GM12872 (cell line): Measurements from ENCODE around the gene SMAD1.

ENCODE experiments used
- TF ChIP-seq, protein P1 (sequence below): IDR thresholded peaks from 3 replicates; pipeline ENCODE4 v1.5.1; 2011; ENCODE audit warnings: low read depth, mild to moderate bottlenecking, low read length, moderate library complexity; ENCODE audit not compliant: insufficient read depth

SMAD1 gene

DNA sequence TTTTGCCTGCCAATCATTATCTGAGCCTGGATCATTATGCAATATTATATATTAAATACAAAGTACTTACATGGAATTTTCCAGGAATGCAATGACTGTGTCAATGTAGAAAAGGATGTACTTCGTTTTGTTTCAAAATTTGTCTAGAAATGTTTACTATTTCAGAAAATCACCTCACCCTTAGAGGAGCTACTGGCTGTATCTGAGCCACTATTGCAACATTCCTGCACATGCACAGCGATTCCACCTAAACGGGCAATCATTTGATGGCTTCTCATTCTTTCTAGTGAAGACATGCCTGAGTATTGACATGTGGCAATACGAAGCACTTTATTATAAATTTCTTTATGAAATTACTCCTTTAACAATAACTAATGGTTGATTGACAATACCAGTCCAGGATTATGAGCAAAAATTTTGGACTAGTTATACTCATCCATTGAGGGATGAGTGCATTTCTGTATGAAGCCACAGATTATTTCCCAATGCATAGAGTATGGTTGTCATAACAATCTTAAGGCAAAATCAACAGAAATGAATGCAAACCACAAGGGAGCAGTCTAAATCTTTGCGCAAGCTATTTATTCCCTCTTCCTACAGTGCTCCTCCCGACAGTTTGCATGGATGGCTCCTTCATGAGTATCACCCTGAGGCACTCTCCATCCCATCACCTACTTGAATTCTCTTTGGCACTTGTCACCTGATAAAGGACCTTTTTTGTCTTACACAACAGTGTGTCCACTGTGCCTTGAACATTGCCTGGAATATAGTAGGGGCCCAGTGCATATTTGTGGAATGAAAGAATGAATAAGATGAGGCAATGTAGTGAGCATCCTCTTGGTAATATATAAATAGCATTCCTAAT lies 101.8 kb downstream of the SMAD1 start:
- TF ChIP-seq, protein P1, sequence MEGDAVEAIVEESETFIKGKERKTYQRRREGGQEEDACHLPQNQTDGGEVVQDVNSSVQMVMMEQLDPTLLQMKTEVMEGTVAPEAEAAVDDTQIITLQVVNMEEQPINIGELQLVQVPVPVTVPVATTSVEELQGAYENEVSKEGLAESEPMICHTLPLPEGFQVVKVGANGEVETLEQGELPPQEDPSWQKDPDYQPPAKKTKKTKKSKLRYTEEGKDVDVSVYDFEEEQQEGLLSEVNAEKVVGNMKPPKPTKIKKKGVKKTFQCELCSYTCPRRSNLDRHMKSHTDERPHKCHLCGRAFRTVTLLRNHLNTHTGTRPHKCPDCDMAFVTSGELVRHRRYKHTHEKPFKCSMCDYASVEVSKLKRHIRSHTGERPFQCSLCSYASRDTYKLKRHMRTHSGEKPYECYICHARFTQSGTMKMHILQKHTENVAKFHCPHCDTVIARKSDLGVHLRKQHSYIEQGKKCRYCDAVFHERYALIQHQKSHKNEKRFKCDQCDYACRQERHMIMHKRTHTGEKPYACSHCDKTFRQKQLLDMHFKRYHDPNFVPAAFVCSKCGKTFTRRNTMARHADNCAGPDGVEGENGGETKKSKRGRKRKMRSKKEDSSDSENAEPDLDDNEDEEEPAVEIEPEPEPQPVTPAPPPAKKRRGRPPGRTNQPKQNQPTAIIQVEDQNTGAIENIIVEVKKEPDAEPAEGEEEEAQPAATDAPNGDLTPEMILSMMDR, result no peak

DNA sequence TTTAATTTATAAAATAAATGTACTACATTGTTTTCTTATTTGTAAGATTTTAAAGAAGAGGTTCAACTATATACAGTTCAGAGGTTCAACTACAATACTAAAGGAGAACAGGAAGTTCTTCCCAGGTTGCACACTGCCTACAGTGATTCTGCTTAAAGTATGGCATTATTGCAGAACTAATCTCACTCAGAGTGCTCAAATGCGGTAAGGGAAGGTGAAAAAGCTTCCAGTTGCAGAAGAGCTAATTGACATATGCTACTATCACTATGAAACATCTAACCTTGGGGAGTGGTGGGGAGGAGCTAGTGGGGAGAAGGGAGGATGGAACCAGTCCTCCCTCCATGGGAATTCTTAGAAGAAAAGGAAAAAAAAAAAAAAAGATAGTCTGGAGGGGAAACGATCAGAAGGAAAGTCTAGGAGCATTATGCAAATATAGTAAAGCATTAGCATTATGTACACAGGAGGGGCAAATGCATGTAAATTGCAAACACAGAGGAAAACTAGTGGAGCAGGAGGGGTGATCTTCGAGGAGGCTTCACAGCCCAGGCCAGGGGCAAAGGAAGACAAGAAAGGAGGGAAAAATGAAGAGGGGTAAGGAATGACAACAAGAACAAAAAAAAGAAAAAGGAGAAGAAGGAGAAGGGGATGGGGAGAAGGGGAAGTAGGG lies 105.6 kb downstream of the SMAD1 start:
- TF ChIP-seq, protein P1, result no peak

DNA sequence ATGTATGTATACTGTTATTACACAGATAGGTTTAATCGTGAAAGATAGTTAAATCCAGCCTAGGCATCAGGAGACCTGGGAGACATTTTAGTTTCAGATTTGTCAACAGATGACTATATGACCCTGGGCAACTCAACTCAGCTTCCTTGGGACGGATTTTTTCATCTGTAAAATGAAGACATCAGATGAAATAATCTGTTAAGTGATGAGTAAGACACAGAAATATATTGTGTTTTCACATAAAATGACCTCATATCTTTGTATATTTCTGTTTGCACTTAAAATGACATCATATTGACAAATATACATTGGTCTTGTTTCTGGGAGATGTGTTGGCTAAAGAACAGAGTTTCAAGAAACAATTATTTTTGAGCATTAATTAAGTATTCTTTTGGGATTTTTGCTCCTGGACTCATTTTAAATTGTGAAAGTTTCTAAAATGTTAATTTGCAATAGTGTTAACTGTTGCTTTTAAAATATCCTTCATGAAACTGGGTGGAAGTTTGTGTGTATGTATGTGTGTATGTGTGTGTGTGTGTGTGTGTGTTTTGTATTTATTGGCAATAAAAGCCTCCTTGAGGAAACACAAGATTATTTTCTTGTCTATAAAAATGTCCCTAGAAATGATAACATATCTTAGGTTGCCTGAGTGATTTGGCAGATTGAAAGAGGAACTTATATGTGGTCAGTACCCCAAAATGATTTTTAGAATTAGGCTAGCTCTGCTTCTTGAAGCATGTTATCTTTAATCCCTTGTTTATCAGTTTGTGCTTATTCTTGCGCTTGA lies 108.5 kb downstream of the SMAD1 start:
- TF ChIP-seq, protein P1, result no peak

DNA sequence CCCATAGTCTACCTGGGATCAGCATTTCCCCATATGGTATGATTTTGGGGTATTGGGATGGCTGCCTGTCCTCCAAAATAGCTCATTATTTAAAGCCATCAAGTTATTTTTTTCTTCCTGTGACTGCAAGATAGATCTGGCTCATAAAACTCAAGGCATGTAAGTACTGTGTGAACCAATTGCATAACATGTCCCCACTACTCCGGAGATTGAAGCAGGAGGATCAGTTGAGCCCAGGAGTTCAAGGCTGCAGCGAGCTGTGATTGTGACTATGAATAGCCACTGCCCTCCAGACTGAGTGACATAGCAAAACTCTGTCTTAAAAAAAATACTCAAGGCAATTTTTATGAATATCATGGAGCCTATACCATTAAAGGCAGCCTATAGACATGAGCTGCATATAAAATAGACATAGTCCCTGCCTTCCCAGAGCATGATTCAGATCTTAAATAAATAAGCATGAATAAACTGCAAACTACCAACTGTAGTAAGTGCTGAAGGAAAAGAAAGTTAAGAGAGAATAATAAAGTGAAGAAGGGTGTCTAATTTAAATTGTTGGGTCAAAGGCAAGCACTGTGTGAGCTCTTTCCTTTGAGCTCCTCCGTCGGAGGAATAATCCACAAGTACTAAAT lies 120.6 kb downstream of the SMAD1 start:
- TF ChIP-seq, protein P1, result no peak

DNA sequence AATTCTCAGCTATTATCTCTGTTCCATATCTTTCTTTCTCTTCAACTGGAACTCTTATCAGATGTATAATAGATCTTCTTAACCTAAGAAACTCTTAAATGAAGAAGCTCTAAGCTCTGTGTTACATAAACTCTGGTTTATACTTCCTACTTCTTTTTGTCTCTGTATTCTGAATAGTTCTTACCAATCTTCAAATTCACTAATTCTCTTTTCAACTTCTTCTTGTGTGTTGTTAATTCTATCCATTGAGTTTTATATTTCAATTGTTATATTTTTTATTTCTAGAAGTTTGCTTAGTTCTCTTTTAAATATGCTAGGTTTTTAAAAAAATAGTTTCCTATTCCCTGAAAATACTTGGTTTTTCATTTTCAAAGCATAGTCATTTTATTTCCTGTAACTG lies 124.3 kb downstream of the SMAD1 start:
- TF ChIP-seq, protein P1, result no peak
